ENCODE results near the gene UROC1. TPM values are rescaled to one million over a fixed set of nuclear protein-coding genes. Genes with fewer than 3 reads are reported as not detected.

Gene UROC1
- total RNA-seq, 6 experiments from 2014 or later = not detected

- H3K4me3 Mint-ChIP-seq = peak overlapping the region; percentile 56
- H3K4me1 Mint-ChIP-seq (ENCODE audit: low read depth) = peaks cover 18% of the 10 kb centered on the region
- peak; percentile 97 for DNase-seq
- no peak for TF ChIP-seq CTCF (IDR thresholded peaks at IDR 0.05)
- H3K36me3 Mint-ChIP-seq (ENCODE audit: low read depth) = no peaks in the 10 kb centered on the region
- peak overlapping the region; percentile 87 for H3K27ac Mint-ChIP-seq
- peaks cover 18% of the 10 kb centered on the region for H3K27me3 Mint-ChIP-seq (ENCODE audit: insufficient read depth)
- no peaks in the 10 kb centered on the region for H3K9me3 Mint-ChIP-seq
Observed at GRCh38 chr3:126540342-126540849, 22.8 kb upstream of the UROC1 start.

- Mint-ChIP-seq H3K27me3 (ENCODE audit: insufficient read depth) (peaks cover 17% of the 10 kb centered on the region), H3K36me3 (ENCODE audit: low read depth) (no peaks in the 10 kb centered on the region), H3K27ac (peak overlapping the region; percentile 87)
Observed at GRCh38 chr3:126539558-126540250, 22.1 kb upstream of the UROC1 start.

GRCh38 chr3:126538966-126539365, 21.4 kb upstream of the UROC1 start:
- Mint-ChIP-seq H3K4me1 (ENCODE audit: low read depth) (peaks cover 18% of the 10 kb centered on the region), H3K27ac (peak overlapping the region; percentile 55; the same call in 1 of the 2 replicates), H3K9me3 (no peaks in the 10 kb centered on the region), H3K36me3 (ENCODE audit: low read depth) (no peaks in the 10 kb centered on the region), H3K4me3 (no peak overlapping the region), H3K27me3 (ENCODE audit: insufficient read depth) (peaks cover 16% of the 10 kb centered on the region)
- TF ChIP-seq CTCF (IDR thresholded peaks at IDR 0.05) = no peak
- DNase-seq = no peak

More at GRCh38 chr3:126539558-126540250, 22.1 kb upstream of the UROC1 start:
- Mint-ChIP-seq H3K9me3 (no peaks in the 10 kb centered on the region), H3K4me3 (peak overlapping the region; percentile 56), H3K4me1 (ENCODE audit: low read depth) (peaks cover 18% of the 10 kb centered on the region)
- no peak for DNase-seq
- no peak for TF ChIP-seq CTCF (IDR thresholded peaks at IDR 0.05)

- peaks cover 17% of the 10 kb centered on the region for H3K27me3 Mint-ChIP-seq (ENCODE audit: insufficient read depth)
- no peak overlapping the region for H3K27ac Mint-ChIP-seq
Observed at GRCh38 chr3:126538316-126538715, 20.7 kb upstream of the UROC1 start.

GRCh38 chr3:126537730-126538281, 20.2 kb upstream of the UROC1 start:
- Mint-ChIP-seq H3K4me1 (ENCODE audit: low read depth) (peaks cover 18% of the 10 kb centered on the region), H3K27ac (no peak overlapping the region), H3K27me3 (ENCODE audit: insufficient read depth) (peaks cover 19% of the 10 kb centered on the region), H3K9me3 (no peaks in the 10 kb centered on the region), H3K36me3 (ENCODE audit: low read depth) (no peaks in the 10 kb centered on the region), H3K4me3 (no peak overlapping the region)
- no peak for DNase-seq
- TF ChIP-seq CTCF (IDR thresholded peaks at IDR 0.05) = no peak

More at GRCh38 chr3:126538316-126538715, 20.7 kb upstream of the UROC1 start:
- Mint-ChIP-seq H3K9me3 (no peaks in the 10 kb centered on the region), H3K4me3 (no peak overlapping the region), H3K36me3 (ENCODE audit: low read depth) (no peaks in the 10 kb centered on the region), H3K4me1 (ENCODE audit: low read depth) (peaks cover 18% of the 10 kb centered on the region)
- TF ChIP-seq CTCF (IDR thresholded peaks at IDR 0.05) = no peak
- DNase-seq = no peak

Data from HFFc6 (cell line).